ENCODE measurements around the gene OR1L1. TPM values are rescaled to one million over a fixed set of nuclear protein-coding genes. Genes with fewer than 3 reads are reported as not detected.

Gene OR1L1
- total and polyA plus RNA-seq, 9 of the 15 experiments (the other 6 are each of a cell fraction or from before 2014, with no cell fraction given), result not detected

- no peak overlapping the region for H3K4me3 ChIP-seq
- no peaks in the 10 kb centered on the region for H3K27me3 ChIP-seq (ENCODE audit: control insufficient read depth in 2 of 2, insufficient read depth in 2 of 2, low read length in 2 of 2)
Measured at GRCh38 chr9:122642226-122642625, 19.3 kb upstream of the OR1L1 start.

More at GRCh38 chr9:122642226-122642625, 19.3 kb upstream of the OR1L1 start:
- intact Hi-C loops (cut with micrococcal nuclease) (no loop called here), in situ Hi-C loops (cut with MboI) (no loop called here)
- no peak for FAIRE-seq
- peak in 1 of 4 experiments; percentile 12 for DNase-seq (ENCODE audit: extremely low read depth in 1 of 4, low spot score in 3 of 4)
- TF ChIP-seq EHMT2 (IDR thresholded peaks at IDR 0.05) (peak; percentile 90), REST (IDR thresholded peaks at IDR 0.05; ENCODE audit: borderline replicate concordance) (peak; percentile 94), REST (CRISPR knock-in tag; IDR thresholded peaks at IDR 0.05; ENCODE audit: low read depth) (no peak), ZNF324 (CRISPR knock-in tag; IDR thresholded peaks at IDR 0.05) (no peak), MIER1 (IDR thresholded peaks at IDR 0.05; ENCODE audit: low read depth) (peak; percentile 72; the same call in 1 of the 2 replicates)
- Histone ChIP-seq H3K9me3 (replicated peaks; ENCODE audit: control insufficient read depth, insufficient read depth, low read depth, low read length) (no peaks in the 10 kb centered on the region), H4K20me1 (replicated peaks; ENCODE audit: control insufficient read depth, insufficient read depth, low read length) (no peaks in the 10 kb centered on the region), H2AFZ (ENCODE audit: low read depth, low read length) (no peak overlapping the region), H3K4me2 (ENCODE audit: insufficient read depth, low read length) (no peak overlapping the region), H3K9ac (ENCODE audit: insufficient read depth in 1 of 2, low read depth in 2 of 2, low read length in 2 of 2) (no peak overlapping the region), H3K79me2 (ENCODE audit: control insufficient read depth, insufficient read depth, low read length) (no peaks in the 10 kb centered on the region), H3K9me1 (ENCODE audit: control insufficient read depth, insufficient read depth, low read length) (no peaks in the 10 kb centered on the region), H3K27ac (ENCODE audit: extremely low read depth, low read depth, low read length) (no peak overlapping the region), H3K4me1 (replicated peaks in 1 of 2; ENCODE audit: control insufficient read depth in 2 of 2, insufficient read depth in 2 of 2, low read length in 2 of 2) (no peaks in the 10 kb centered on the region), H3K36me3 (ENCODE audit: control insufficient read depth, insufficient read depth, low read length) (no peaks in the 10 kb centered on the region)
- no peak for ATAC-seq
- ChIA-PET POLR2A (no interaction called here), CTCF (ENCODE audit: low intra/inter-chr PET ratio) (no interaction called here)
- WGBS (ENCODE audit: insufficient coverage, low coverage, missing lambda C conversion rate), result 0% methylated on average over 2 of the region's 2 CpGs
- BruUV-seq (replicated peaks), result no TSS peak
